HepG2 (cell line): ENCODE measurements around the gene ATG13. TPM values are rescaled to one million over a fixed set of nuclear protein-coding genes. Genes with fewer than 3 reads are reported as not detected.

ENCODE experiments used
- AGO2 ChIP-seq: fragments of 200-400 bp; formaldehyde crosslinking; optimal IDR thresholded peaks from 2 replicates; pipeline ENCODE3; 2017; ENCODE audit warnings: mild to moderate bottlenecking, low read depth, low read length, moderate library complexity
- FIP1L1 ChIP-seq: fragments of 200-400 bp; formaldehyde crosslinking; IDR thresholded peaks from 2 replicates; pipeline ENCODE4 v1.6.1; 2018; ENCODE audit warnings: low read depth, mild to moderate bottlenecking, low read length, moderate library complexity, borderline replicate concordance; ENCODE audit not compliant: insufficient read depth
- IKZF4 ChIP-seq: sonication (generic); formaldehyde crosslinking; IDR thresholded peaks from 2 replicates; pipeline ENCODE4 v1.5.1; 2020; ENCODE audit warnings: borderline replicate concordance, mild to moderate bottlenecking, low read depth, missing genetic modification reagents; ENCODE audit errors: not compliant biosample characterization
- KAT8 ChIP-seq: IDR thresholded peaks from 2 replicates; pipeline ENCODE4 v1.6.1; 2016; ENCODE audit warnings: missing genetic modification reagents, missing compliant biosample characterization
- KDM5B ChIP-seq: sonication (generic); formaldehyde crosslinking; IDR thresholded peaks from 2 replicates; pipeline ENCODE4 v1.4.0; 2020; ENCODE audit warnings: missing genetic modification reagents, mild to moderate bottlenecking, borderline replicate concordance
- MXD1 ChIP-seq: sonication (generic); formaldehyde crosslinking; IDR thresholded peaks from 2 replicates; pipeline ENCODE4 v1.4.0; 2020; ENCODE audit warnings: mild to moderate bottlenecking, missing genetic modification reagents
- NFKBIZ ChIP-seq: IDR thresholded peaks from 2 replicates; pipeline ENCODE4 v1.6.1; 2018; ENCODE audit warnings: missing genetic modification reagents, missing compliant biosample characterization
- NRL ChIP-seq: sonication (generic); formaldehyde crosslinking; IDR thresholded peaks from 2 replicates; pipeline ENCODE4 v1.5.0; 2020; ENCODE audit warnings: missing genetic modification reagents, mild to moderate bottlenecking, moderate library complexity, borderline replicate concordance
- PAF1 ChIP-seq: IDR thresholded peaks from 2 replicates; pipeline ENCODE4 v1.6.1; 2016; ENCODE audit warnings: missing genetic modification reagents, missing compliant biosample characterization
- PCBP1 ChIP-seq: fragments of 200-400 bp; formaldehyde crosslinking; IDR thresholded peaks from 2 replicates; pipeline ENCODE4 v1.6.1; 2017; ENCODE audit warnings: mild to moderate bottlenecking, low read depth, low read length, borderline replicate concordance
- RBM22 ChIP-seq: fragments of 200-400 bp; formaldehyde crosslinking; optimal IDR thresholded peaks from 2 replicates; pipeline ENCODE3; 2017; ENCODE audit warnings: mild to moderate bottlenecking, low read length, moderate library complexity
- SNAPC4 ChIP-seq: sonication (generic); formaldehyde crosslinking; IDR thresholded peaks from 2 replicates; pipeline ENCODE4 v1.4.0; 2020; ENCODE audit warnings: mild to moderate bottlenecking, missing genetic modification reagents
- TAF1 ChIP-seq: sonication (generic); formaldehyde crosslinking; IDR thresholded peaks from 2 replicates; pipeline ENCODE4 v1.4.0; 2020; ENCODE audit warnings: missing genetic modification reagents
- TCF7 ChIP-seq: sonication (generic); IDR thresholded peaks from 2 replicates; pipeline ENCODE4 v1.6.1; 2016; ENCODE audit warnings: antibody characterized with exemption, low read depth
- ZNF331 ChIP-seq: sonication (generic); formaldehyde crosslinking; IDR thresholded peaks from 2 replicates; pipeline ENCODE4 v1.4.0; 2020; ENCODE audit warnings: missing genetic modification reagents
- ZNF580 ChIP-seq: IDR thresholded peaks from 2 replicates; pipeline ENCODE4 v1.6.1; 2016; ENCODE audit warnings: low read depth, borderline replicate concordance
- ZNF672 ChIP-seq: sonication (generic); formaldehyde crosslinking; IDR thresholded peaks from 2 replicates; pipeline ENCODE4 v1.8.1; 2022; ENCODE audit warnings: missing genetic modification reagents
- ZNF687 ChIP-seq: sonication (generic); formaldehyde crosslinking; IDR thresholded peaks from 2 replicates; pipeline ENCODE4 v1.5.1; 2020; ENCODE audit warnings: mild to moderate bottlenecking, missing genetic modification reagents, moderate library complexity
- ZNF747 ChIP-seq: sonication (generic); formaldehyde crosslinking; IDR thresholded peaks from 2 replicates; pipeline ENCODE4 v1.8.1; 2023; ENCODE audit warnings: missing genetic modification reagents, mild to moderate bottlenecking, borderline replicate concordance
- polyA plus RNA-seq, 8 experiments: library from polyadenylated mRNA; depleted of rRNA in 3 of 8; stranded (reverse) in 7 of 8; unstranded in 1 of 8; fragments of >200 nt; fragmentation: Illumina TruSeq in 4 of 8; extraction: Trizol in 4 of 8; gene quantifications; 2 replicates each; pipeline versions ENCODE4 v1.2.1 to v1.2.3, GENCODE V29; 2011 to 2016; ENCODE audit warnings: low read depth in 4 of 8, missing spikeins in 1 of 8, mixed read lengths in 1 of 8; ENCODE audit not compliant: insufficient read depth in 1 of 8
- total RNA-seq, 5 experiments: library from RNA; depleted of rRNA; stranded (reverse); fragments of >200 nt; fragmentation: Illumina TruSeq; extraction: Trizol; gene quantifications; 2 replicates each; pipeline ENCODE4 v1.2.3, GENCODE V29; 2016; ENCODE audit warnings: low read depth in 1 of 5

Gene ATG13
- total and polyA plus RNA-seq, 2 of the 13 experiments (the other 11 are each of a cell fraction or from before 2014, with no cell fraction given): 55.0 to 77.3 TPM

GRCh38 chr11:46719543-46720218, 102.3 kb downstream of the ATG13 start (continued):
- TF ChIP-seq SNAPC4 (CRISPR knock-in tag): peak; percentile 40; the same call in 1 of the 2 replicates
- TF ChIP-seq KAT8: no peak
- 0 out of 2 replicates have a peak, but pooled peaks have one; percentile 18 for TF ChIP-seq ZNF331 (CRISPR knock-in tag)
- TF ChIP-seq ZNF672: no peak
- no peak for TF ChIP-seq TCF7
- peak; percentile 76; the same call in 1 of the 2 replicates for TF ChIP-seq NRL (CRISPR knock-in tag)
- 0 out of 2 replicates have a peak, but pooled peaks have one; percentile 30 for TF ChIP-seq NFKBIZ (CRISPR knock-in tag)
- TF ChIP-seq IKZF4 (CRISPR knock-in tag): peak; percentile 35
- TF ChIP-seq ZNF747 (CRISPR knock-in tag): 0 out of 2 replicates have a peak, but pooled peaks have one; percentile 8
- TF ChIP-seq ZNF687 (CRISPR knock-in tag): peak; percentile 91
- peak; percentile 73 for TF ChIP-seq RBM22
- peak; percentile 83 for TF ChIP-seq KDM5B (CRISPR knock-in tag)
- no peak for TF ChIP-seq ZNF580
- peak; percentile 28; the same call in 1 of the 2 replicates for TF ChIP-seq MXD1
- peak; percentile 86 for TF ChIP-seq PAF1 (CRISPR knock-in tag)
- no peak for TF ChIP-seq FIP1L1
- TF ChIP-seq PCBP1: 0 out of 2 replicates have a peak, but pooled peaks have one; percentile 15
- TF ChIP-seq TAF1 (CRISPR knock-in tag): no peak
- peak; percentile 99 for TF ChIP-seq AGO2
